Measurements from ENCODE around the gene ARHGAP15.
"Not testable (repeated sequence)": the region's sequence is repeated elsewhere in the genome, so short reads cannot be mapped to it uniquely, and the experiment has no call there.

The ARHGAP15 gene

DNA sequence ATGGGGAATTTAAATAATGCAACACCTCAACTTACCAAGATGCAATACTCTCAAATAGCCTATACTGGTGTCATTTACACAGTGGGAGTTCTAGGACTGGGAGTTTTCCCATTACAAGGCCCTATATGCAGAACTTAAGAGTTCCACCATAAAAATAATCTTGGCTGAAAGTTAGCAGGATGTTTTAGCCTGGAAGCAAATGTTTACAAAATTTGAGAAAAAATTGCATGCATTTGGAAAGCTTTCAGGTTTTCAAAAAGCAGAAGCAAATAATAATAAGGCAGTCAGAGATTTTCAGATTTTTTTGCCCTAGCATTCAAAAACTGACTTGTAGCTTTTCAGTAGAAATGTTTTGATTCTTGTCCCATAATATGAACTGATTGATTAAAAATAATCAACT is 397.3 kb downstream of the ARHGAP15 start:
- no peak for DNase-seq (ENCODE audit: low spot score)

DNA sequence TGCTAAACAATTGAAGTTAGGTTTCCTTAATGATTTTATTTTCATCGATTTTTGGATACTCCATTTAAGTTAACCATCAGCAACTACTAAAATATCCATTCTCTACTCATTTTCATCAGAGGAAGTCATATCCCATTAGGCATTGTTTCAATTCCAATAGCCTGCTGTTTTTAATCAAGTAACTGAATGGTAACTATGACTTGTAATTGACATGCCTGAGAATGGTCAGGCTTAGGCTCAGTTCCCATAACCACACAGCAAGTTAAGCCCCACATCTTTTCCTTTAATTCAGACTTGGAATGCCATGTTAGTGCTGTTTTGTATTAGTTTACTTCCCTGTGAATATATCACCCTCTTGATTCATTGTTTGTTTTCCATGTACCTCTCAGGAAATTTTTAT is 398.8 kb downstream of the ARHGAP15 start:
- DNase-seq (ENCODE audit: low spot score): no peak

DNA sequence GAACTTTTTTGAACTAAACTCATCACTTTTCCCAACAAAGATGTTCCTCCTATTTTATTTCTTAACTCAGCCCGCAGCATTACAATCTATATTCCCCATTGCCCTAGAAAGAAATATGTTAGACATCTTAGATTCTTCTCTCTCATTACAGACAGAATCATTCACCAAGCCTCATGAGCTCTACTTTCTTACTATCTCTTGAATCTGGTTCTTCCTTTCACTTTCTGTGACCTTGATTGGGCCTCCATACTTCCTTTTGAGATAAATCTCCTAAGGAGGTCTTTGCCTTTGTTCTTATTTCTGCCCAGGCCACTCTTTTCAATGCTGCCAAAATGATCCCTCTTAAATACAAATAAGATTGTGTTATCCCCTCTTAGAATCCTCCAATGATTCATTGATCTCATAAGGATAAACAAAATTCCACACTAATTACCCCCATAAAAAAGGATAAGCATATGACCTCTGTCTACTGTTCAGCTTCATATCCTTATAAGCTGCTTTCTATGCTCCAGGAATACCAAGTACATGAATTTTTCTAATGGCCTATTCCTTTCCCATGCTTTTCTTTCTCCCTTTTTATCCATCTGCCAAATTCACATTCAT is 400.0 kb downstream of the ARHGAP15 start:
- no peak for DNase-seq (ENCODE audit: low spot score)

DNA sequence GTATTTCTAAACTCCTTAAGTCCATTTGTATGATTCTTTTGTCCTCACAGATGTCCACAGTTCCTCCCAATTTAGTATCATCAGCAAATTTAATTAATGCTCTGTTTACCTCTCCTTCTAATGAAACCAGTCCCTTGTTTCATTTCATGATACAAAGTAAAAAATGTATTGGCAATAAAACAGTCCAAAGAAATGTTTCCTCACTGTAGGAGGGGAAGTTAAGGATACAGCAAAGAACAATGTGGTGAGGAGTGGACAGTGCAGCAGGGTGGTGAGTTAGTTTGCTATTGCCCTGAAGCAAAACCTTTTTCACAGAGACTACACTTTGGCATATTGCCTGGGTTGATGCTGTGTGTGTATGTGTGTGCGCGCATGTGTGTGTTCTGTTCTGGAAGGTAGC is 401.5 kb downstream of the ARHGAP15 start:
- no peak for DNase-seq (ENCODE audit: low spot score)

DNA sequence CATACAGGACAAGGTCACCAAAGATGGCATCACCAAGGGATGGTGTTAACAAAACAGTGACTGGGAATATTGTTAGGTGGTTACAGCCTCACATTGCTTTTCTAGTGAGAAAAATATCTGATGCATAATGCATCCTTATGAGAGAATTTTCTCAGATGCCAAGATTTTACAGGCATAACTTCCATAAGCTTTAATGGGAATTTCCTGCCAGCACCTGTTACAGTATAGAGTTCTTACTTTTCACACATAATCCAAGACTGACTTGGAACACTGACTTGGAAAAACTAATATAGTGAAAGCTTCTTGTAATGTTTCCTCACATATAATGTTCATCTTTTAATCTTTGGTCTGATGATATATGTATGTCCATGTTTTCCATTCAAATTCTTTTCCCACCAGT is 402.8 kb downstream of the ARHGAP15 start:
- DNase-seq (ENCODE audit: low spot score): no peak

DNA sequence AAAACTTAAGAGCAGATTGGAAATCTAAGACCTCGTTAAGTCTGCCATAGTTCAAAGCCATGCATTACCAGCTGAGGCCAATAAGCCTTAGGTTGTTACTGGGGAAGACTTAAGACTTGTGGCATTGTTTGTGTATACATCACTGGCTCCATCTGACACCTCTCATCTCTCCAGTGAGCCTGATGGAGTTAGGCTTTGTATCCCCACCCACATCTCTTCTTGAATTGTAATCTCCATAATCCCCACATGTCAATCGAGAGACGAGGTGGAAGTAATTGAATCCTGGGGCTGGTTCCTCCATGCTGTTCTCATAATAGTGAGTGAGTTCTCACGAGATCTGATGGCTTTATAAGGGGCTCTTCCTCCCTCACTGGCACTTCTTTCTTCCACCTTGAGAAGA is 404.6 kb downstream of the ARHGAP15 start:
- no peak for DNase-seq (ENCODE audit: low spot score)

DNA sequence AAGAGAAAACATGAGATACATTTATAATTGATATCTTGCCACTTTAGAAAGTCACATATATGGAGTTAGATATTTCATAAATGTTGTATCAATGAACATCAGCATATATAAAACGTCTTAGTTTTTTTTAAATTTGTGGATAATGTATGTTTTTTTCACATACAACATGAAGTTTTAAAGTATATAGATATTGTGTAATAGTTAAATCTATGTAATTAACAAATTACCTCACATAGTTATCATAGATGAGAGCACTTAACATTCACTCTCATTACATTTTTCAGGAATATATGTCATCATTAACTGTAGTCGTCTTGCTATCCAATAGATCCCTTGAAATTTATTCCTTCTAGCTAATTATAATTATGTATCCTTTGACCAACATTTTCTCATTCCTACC is 406.6 kb downstream of the ARHGAP15 start:
- DNase-seq (ENCODE audit: low spot score): no peak

DNA sequence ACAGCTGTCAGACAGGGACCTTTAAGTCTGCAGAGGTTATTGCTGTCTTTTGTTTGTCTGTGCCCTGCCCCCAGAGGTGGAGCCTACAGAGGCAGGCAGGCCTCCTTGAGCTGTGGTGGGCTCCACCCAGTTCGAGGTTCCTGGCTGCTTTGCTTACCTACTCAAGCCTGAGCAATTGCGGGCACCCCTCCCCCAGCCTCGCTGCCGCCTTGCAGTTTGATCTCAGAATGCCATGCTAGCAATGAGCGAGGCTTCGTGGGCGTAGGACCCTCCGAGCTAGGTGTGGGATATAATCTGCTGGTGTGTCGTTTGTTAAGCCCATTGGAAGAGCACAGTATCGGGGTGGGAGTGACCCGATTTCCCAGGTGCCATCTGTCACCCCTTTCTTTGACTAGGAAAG is 412.7 kb downstream of the ARHGAP15 start:
- DNase-seq (ENCODE audit: low spot score): not testable (repeated sequence)

DNA sequence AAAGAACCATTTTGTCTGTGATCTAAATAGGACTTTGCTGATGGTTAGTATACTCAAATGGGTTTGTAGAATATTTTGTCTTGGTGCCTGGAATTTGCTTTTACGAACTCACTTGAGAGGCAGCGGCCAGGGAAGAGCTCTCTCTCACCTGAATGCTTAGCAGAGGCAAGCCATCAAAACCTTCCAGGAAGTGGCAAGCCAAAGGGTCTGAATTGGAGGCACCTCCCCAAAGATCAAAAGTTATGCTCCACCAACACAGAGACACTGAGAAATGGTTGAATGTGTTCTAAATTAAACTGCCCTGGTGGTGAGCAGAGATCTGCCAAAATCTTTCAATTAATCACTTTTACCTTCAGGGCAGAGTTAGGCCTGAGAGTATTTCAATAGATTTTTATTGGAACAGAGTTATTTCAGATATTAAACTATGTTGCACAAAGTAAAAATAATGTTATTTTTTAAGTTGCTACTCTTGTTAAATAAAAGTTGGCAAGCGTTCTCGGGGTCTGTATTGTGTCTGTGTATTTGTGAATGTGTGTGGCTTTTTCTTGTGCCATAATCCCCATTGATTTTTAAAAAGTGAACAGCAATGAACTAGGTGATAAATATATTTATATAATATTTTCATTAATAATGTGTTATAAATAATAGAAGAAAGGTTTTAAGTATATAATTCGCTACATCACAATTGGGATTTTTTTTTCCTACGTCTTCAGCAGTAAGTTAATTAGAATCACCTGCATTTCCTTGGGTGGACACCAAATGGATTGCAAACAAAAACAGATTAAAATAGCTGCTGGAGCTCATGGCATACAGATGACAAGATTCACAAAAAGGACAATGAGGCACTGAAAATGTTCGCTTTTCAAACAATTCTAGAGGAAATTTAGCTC is 416.1 kb downstream of the ARHGAP15 start:
- DNase-seq (ENCODE audit: low spot score): no peak

DNA sequence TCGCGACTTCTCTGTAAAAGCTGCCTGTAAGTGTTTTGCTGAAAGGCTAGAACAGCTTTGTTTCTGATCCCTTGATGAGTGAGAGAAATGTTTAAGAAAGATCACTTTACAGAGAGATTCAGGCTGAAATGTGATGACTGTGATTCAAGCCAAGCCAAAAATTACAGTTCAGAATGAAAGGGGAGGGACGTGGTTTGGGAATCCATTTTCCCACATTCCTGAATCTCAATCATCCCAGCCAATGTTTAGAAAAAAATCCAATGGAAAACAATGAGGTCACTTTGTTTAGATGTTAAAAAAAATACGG is 416.7 kb downstream of the ARHGAP15 start:
- DNase-seq (ENCODE audit: low spot score): no peak

DNA sequence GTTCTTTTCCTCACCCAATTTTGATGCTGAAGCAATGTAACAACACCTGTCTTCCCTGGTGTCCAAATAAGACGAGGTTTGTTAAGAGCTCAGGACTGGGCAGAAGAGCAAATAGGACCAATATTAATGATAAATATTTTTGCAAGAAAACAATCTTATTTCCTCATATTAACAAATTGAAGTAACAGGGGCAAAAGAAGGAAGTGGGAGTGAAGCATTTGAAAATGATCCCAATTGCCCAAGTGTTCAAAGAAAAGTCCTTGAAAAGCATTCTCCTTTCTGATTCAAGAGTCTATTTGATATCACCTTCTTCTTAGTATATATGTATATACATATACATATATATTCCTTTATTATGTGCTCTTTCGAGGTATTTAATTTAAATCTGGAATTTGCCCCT is 418.8 kb downstream of the ARHGAP15 start:
- DNase-seq (ENCODE audit: low spot score): no peak

DNA sequence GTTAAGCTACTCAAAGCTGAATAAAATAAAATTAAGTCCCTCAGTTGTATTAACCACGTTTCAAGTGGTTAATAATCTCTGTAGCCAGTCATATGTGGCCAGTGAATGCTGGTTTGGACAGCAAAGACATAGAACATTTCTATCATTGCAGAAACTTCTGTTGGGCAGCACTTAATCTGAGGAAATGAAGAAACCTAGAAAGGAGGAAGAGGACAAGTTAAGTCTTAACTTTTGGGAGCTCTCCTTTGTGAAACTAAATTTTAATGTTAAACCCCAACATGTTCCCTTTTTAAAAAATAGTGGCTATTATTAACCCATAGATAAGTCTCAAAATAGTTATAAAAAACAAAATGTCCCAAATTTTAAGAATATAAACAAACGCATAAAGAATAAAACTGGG is 421.3 kb downstream of the ARHGAP15 start:
- DNase-seq (ENCODE audit: low spot score): no peak

DNA sequence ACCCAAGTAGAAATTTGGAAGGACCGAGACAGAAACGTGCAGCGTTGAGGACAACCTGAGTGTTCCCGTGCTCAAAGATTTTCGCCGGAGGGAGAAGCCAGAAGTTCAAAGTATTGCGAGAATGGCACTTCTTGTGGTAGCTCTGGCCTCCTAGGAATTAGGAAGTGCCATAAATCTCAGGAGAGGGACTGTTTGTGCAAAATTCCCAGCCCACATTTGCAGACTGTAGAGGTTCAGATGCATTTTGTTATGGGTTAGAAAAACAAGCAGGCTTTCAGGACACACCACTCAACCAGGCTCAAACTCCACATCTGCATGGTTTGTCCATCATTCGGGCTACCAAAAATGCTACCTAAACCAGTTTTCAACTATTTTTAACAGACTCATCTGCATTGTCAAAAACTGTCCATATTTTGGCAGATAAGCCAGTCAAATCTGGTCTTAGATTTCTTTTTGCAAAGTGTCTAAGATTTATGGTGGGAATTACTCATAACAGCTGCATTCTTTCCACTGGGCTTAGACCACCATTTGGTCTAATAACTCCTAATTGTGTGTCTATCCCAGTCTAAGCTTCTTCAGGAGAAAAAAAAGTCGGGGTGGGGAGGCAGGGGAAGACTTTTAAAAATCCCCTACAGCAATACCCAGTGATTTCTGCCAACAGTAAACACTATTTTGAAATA is 422.9 kb downstream of the ARHGAP15 start:
- no peak for DNase-seq (ENCODE audit: low spot score)

DNA sequence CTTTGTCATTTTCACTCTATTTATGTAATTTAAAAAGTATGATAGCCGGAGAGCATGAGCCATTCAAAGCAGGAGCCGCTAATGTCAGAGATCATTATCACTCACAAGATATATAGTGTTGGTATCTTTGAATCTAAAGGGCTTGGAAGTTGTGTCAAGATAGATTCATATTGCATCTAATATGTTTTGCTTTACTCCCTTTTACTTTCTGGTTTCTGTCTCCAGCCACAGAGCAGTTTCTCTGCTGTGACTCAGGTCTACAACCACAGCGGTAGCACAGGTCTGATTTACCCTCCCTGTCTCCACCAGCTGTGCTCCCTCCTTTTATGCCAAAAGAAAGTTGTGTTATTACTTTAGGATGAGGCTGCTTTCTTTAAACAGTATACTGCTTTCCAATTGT is 424.0 kb downstream of the ARHGAP15 start:
- DNase-seq (ENCODE audit: low spot score): no peak

DNA sequence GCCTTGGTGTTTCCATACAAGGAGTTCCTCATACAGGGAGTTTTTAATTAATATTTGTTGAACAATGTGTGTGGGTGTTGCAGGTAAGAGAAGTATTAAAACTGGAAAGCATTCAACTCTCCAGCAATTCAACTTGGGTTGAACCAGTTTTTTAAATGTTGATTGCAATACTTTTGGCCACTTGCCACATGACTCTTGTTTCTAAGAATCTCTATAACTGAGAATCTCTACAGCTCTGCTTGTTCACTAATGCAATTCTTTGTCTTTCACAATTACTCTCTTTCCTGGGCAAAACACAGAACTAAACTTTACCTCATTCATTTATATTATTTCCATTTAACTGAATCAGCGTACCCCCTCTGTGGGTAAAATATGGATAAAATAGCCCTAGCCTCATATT is 429.4 kb downstream of the ARHGAP15 start:
- no peak for DNase-seq (ENCODE audit: low spot score)

DNA sequence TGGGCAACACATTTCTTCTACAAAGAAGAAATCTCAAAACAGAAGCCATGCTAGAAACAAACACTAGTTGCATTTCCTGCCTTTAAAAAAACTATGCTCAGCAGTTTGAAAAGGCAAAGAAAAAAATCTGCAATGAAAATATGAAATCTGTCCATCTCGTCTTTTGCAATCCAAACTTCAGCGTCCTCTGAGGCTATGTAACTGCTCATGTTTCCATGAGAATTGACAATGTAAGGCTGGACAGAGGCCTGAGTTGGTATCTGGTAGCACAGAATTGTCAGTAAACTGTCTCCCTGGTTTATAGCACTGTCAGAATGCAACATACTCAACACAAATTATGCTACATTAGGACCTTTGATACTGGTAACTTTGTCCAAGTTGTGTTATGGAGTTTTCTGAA is 429.9 kb downstream of the ARHGAP15 start:
- no peak for DNase-seq (ENCODE audit: low spot score)

DNA sequence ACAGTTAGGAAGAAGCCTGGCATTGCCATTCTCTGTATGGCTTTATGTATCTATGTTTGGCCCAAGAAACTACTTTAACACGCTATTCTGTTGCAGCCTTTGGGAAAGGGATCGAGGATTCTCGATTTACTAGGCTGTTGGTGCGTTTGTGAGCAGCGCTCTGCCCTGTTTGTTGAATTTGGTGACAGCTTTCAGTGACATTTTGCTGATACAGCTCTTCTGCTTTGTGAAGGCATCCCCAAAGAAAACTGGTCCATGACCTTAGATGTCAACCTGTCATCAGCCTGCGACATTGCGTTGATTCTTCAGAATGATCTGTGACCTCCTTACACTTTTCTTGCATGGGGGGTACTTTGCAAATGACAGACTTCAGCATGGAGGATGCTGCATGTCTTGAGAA is 431.5 kb downstream of the ARHGAP15 start:
- DNase-seq (ENCODE audit: low spot score): no peak

DNA sequence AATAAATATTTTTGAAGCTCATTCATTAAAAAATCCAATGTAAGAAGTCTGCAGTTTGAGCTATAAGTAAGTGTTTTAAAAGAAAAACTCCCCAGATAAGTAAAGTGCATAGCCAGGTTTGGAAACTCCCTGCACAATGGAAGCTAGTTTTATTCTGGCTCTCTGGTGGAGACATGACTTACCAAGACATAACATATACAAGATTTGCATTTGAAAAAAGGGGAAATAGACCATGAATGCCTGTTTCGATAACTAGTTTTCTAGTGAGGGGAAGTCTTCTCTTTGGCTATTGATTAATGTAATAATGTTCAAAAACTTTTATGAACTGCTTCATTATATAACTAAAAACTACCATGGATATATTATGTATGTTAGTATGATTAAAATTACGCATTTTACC is 435.2 kb downstream of the ARHGAP15 start:
- no peak for DNase-seq (ENCODE audit: low spot score)

DNA sequence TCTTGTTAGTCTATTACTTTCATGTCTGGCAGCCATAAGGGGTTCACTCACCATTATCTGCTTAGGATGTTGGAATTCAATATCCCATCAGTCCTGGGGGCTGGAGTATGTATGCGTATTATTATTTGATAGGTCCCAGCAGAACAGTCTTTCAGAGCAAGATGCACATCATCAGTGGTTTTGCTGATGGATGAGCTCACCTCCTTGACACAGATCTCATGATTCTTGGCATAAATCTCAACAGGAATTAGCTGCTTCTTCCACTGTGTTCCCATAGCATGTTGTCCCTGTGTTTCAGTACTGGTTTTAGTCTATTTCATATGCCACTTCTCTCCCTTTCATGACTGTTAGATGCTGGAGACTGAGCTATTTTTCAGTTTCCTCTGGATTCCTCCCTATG is 442.5 kb downstream of the ARHGAP15 start:
- no peak for DNase-seq (ENCODE audit: low spot score)

DNA sequence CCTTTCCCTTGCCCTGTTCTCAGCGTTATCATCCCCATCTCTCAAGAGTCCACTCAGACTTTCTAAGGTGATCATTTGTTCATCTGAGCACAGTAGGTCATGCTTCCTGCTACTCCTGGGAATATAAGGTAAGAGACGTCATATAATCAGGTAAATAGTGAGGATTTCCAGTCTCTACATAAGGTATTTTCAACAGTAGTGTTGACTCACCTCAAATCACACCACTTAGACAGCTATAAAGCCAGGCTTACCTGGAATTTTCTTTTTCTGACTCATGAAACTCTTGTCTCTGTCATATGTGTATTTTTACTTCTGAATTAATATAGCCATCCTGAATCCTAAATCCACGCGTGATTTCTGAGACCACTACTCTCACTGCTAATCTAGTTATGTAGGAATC is 443.2 kb downstream of the ARHGAP15 start:
- no peak for DNase-seq (ENCODE audit: low spot score)

DNA sequence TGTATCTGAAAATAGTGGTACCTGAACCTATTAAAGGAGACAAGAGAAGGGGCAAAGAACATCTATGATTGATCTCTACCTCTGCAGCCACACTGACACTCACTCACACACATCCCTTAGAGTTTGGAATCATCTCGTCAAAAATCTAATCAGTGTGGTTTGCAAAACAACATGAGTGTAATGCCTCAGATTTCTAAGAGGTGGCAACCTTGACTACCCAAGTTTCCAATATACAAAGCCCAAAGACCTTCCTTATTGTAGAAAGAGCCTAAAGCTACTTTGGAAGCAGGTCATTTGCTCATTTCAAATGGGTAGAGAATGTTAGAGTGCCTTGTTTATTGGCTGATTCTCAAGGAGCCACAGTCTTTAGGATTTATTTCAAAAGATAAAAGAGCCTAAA is 444.9 kb downstream of the ARHGAP15 start:
- DNase-seq (ENCODE audit: low spot score): no peak

DNA sequence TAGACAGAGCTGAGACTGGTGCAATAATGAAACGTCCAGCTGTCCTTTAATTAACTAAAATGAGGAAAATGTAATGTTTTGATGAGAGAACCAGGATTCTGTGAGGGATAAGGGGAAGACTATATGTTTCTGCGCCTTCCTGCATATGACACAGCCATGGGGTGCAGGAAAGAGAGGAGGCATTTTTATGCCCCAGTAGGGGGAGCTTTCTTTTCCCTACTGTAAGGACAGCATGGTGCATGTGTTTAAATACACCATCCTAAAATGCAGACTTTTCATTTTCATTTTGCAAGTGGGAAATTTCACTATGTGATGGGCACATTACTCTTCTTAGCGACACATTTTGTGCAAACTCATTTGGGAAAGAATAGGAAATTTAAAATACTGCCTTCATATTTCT is 446.1 kb downstream of the ARHGAP15 start:
- DNase-seq (ENCODE audit: low spot score): no peak

DNA sequence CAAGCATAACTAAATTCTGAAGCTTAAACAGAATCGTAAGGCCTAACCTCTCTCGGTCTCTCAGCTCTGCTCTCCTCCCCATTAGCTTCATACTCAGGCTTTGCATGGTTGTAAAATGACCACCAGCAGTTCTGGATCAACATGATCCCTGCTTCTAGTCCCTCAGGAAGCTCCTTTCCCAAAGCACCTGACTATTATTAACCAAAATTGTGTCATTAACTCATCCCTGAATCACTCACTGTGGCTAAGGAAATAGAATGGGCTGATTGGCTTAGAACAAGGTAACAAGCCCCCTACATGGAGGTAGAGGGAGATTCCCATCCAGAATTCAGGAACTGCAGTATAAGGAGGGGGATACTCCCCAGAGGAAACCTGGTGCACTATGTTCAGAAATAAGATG is 448.3 kb downstream of the ARHGAP15 start:
- DNase-seq (ENCODE audit: low spot score): no peak

DNA sequence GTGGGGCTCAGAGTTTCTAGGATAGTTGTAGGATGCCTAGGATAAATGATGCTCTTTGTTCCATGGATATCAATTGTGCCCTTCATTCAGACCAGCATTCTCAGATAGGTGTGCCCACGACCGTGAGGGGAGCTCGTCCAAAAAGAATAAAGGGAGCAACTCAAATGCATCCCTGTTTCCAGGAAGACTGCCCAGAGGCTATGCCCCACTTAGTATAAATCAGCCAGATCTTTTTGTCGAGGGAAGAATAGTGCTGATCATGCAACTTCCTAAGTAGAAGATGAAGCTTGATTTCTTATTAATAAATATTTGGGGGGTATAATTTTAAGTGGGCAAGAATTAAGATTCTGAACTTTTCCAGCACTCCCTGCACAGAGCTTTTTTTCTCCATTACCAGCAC is 450.2 kb downstream of the ARHGAP15 start:
- no peak for DNase-seq (ENCODE audit: low spot score)

Data from Ammon's horn (tissue), 1 donor.